ENCODE data around the gene CLEC12A.
A peak's percentile ranks its signal among the peaks of the same experiment; 100 is the strongest.

The CLEC12A gene

DNA sequence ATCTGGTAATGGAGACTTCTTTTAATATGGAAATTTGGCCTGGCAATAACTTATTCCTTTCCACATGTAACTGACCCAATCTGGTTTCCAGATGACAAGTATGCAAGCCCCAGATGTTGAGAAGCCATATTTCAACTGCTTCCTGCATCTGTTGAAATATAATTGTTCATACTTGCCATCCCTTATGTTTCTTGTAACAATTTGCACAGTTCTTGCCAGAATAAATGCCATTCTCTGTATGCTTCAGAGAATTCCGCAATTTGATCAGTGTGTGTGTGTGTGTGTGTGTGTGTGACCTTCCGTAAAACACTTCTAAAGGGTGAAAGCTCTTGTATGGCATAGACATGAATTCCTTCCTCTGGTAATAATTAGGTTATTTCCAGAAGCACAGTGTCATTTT lies 37.3 kb upstream of the CLEC12A start:
- TF ChIP-seq, protein P1, sequence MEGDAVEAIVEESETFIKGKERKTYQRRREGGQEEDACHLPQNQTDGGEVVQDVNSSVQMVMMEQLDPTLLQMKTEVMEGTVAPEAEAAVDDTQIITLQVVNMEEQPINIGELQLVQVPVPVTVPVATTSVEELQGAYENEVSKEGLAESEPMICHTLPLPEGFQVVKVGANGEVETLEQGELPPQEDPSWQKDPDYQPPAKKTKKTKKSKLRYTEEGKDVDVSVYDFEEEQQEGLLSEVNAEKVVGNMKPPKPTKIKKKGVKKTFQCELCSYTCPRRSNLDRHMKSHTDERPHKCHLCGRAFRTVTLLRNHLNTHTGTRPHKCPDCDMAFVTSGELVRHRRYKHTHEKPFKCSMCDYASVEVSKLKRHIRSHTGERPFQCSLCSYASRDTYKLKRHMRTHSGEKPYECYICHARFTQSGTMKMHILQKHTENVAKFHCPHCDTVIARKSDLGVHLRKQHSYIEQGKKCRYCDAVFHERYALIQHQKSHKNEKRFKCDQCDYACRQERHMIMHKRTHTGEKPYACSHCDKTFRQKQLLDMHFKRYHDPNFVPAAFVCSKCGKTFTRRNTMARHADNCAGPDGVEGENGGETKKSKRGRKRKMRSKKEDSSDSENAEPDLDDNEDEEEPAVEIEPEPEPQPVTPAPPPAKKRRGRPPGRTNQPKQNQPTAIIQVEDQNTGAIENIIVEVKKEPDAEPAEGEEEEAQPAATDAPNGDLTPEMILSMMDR (IDR thresholded peaks at IDR 0.05; ENCODE audit: extremely low read depth, missing control alignments): no peak
- no peak for DNase-seq (ENCODE audit: low spot score)

DNA sequence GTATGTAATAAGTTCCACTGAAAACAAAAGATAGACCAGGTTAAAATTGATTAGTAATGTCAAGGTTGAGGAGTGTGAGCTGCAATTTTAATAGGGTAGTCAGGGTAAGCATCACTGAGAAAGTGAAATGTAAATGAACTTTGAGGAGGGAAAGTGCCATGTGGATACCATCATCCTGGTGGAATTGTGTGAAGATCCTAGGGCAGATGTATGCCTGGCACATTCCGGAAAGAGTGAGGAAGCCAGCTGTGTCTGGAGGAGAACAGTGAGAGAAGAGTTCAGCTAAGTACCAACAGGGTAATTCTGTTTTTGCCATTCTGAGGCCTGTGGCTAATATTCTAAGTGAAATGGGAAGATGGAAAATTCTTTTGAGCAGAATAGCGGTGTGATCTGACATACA lies 36.2 kb upstream of the CLEC12A start:
- DNase-seq (ENCODE audit: low spot score): no peak
- TF ChIP-seq, protein P1 (IDR thresholded peaks at IDR 0.05; ENCODE audit: extremely low read depth, missing control alignments): no peak

DNA sequence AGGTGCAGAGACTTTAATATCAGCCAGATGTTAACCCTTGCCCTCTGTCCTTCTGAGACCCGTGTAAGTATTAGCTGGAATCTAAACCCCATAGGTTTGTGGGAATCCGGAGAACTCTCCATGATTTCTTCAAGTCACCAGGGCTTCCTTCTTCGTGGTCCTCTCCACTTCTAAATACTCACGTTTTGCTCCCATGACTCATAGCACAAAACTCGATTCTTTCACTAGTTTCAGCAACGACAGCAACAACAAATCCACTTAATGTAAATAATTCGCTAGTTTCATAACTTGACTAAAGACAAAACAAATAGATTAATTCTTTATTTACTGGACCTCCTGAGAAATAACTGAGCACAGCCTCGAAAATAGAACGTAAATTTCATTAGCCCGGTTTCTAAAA lies 34.6 kb upstream of the CLEC12A start:
- TF ChIP-seq, protein P1 (IDR thresholded peaks at IDR 0.05; ENCODE audit: extremely low read depth, missing control alignments): no peak
- no peak for DNase-seq (ENCODE audit: low spot score)

DNA sequence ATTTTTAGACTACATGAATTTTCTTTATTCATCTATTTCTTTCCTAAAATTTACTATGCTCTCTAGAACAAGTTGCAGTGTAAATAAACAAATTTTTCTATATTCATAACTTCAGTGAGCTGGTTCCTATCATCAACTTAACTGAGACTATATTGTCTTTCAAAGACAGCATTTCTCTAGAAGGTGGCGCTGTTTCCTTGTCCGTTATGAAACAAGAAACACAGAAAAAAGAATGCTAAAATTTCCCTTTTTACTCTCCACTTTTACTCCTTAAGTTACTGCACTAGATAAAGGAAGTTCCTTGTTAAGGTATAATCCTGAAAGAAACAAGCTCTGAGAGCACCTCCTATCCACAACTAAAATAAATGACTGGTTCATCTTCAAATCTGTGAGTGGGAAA lies 30.8 kb upstream of the CLEC12A start:
- DNase-seq (ENCODE audit: low spot score): no peak
- TF ChIP-seq, protein P1 (IDR thresholded peaks at IDR 0.05; ENCODE audit: extremely low read depth, missing control alignments): peak; percentile 13

DNA sequence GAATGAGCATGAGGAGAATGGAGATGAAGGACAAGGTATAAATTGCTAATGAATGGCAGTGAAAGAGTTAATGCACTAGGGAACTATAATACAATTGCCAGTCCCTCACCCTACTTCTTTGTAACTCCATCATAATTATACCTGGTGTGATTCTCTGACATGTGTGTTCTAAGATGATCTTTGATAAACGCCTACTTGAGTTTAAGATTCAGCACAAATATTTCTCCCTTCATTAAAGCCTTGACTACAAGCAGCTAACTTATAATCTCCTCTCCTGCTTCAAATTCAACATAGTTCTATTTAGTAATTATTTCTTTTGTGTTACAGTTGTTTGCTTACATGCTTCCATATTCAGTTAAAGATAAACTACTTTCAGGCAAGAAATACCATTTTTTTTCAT lies 29.4 kb upstream of the CLEC12A start:
- DNase-seq (ENCODE audit: low spot score): no peak
- TF ChIP-seq, protein P1 (IDR thresholded peaks at IDR 0.05; ENCODE audit: extremely low read depth, missing control alignments): no peak

DNA sequence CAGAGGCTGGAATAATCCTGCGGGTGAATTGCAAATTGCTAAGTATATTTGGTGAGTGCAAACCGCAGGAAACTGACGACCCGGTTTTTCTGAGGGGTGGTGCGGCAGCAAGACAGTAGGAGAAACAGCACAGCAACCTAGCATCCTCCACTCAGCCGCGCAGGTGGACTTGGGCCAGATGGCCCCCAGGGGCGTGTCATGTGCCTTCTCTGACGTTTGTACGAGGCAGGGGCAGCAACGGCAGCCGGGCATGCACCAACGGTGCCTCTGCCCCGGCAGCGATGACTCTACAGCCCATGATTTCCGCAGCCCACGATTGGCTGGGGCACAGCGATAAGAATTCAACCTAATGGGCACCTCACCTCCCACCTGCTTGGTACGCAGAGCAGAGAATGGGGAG lies 28.0 kb upstream of the CLEC12A start:
- DNase-seq (ENCODE audit: low spot score): no peak
- TF ChIP-seq, protein P1 (IDR thresholded peaks at IDR 0.05; ENCODE audit: extremely low read depth, missing control alignments): no peak

DNA sequence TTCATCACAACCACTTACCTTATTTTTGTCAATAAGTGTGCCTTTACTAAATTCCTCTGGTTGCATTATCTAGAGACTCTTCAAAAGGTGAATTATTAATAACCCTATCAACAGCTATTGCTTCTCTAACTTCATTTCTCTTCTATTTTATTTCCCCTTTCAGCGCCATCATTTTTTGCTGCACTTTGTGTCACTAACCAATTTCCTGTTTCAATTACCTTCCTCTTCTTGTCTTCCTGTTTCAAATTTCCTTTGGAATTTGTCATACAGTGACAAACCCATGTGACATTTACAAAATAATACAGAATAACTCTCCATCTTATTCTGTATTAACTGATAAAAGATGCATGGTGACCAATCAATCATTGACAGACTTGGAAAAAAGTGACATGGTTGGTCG lies 26.8 kb upstream of the CLEC12A start:
- DNase-seq (ENCODE audit: low spot score): no peak
- TF ChIP-seq, protein P1 (IDR thresholded peaks at IDR 0.05; ENCODE audit: extremely low read depth, missing control alignments): no peak

Data from GM20000 (cell line).